Osteoblast (primary cell): ENCODE measurements around the gene SLC13A2. TPM values are rescaled to one million over a fixed set of nuclear protein-coding genes. Genes with fewer than 3 reads are reported as not detected.

Experiments used
- DNase-seq: peaks from one replicate; pipeline ENCODE4 v3.0.0; 2011; ENCODE audit warnings: low spot score, mixed read lengths; ENCODE audit not compliant: insufficient read length; ENCODE audit errors: missing footprints
- H2AFZ ChIP-seq: 2 replicates; pipeline ENCODE4 v1.6.0; 2011; ENCODE audit warnings: mild to moderate bottlenecking, low read length
- H3K27ac ChIP-seq: 2 replicates; pipeline ENCODE4 v1.5.1; 2011; ENCODE audit warnings: mild to moderate bottlenecking, low read depth, low read length, moderate library complexity
- H3K27me3 ChIP-seq: 2 replicates; pipeline ENCODE4 v1.6.0; 2012; ENCODE audit warnings: mild to moderate bottlenecking, control low read depth, inconsistent platforms, low read length, moderate library complexity; ENCODE audit not compliant: insufficient read depth
- H3K36me3 ChIP-seq: 2 replicates; pipeline ENCODE4 v1.5.1; 2011; ENCODE audit warnings: mild to moderate bottlenecking, low read length, control low read depth, moderate library complexity; ENCODE audit not compliant: insufficient read depth
- H3K4me1 ChIP-seq: 2 replicates; pipeline ENCODE4 v1.5.1; 2011; ENCODE audit warnings: mild to moderate bottlenecking, low read length, control low read depth, moderate library complexity; ENCODE audit not compliant: insufficient read depth
- H3K4me2 ChIP-seq: 2 replicates; pipeline ENCODE4 v1.6.0; 2011; ENCODE audit warnings: mild to moderate bottlenecking, low read length; ENCODE audit not compliant: insufficient read depth
- H3K4me3 ChIP-seq: fragments of 200-600 bp; sonication (generic); 3 replicates; pipeline ENCODE4 v1.5.1; 2012; ENCODE audit warnings: mild to moderate bottlenecking, low read length, inconsistent platforms; ENCODE audit not compliant: insufficient read depth
- H3K79me2 ChIP-seq: 2 replicates; pipeline ENCODE4 v1.6.0; 2012; ENCODE audit warnings: mild to moderate bottlenecking, low read length, control low read depth, inconsistent platforms; ENCODE audit not compliant: insufficient read depth
- H3K9me3 ChIP-seq: 2 replicates; pipeline ENCODE4 v1.5.1; 2011; ENCODE audit warnings: low read depth, low read length, control low read depth
- H4K20me1 ChIP-seq: 2 replicates; pipeline ENCODE4 v1.6.0; 2012; ENCODE audit warnings: mild to moderate bottlenecking, low read length, control low read depth; ENCODE audit not compliant: insufficient read depth
- total RNA-seq: library from RNA; depleted of rRNA; stranded (reverse); fragments of >200 nt; gene quantifications from 2 replicates; pipeline ENCODE4 v1.2.3, GENCODE V29; 2012
- TF ChIP-seq, protein P1 (sequence below): IDR thresholded peaks from 2 replicates; pipeline ENCODE4 v1.5.1; 2011; ENCODE audit warnings: mild to moderate bottlenecking, low read depth, low read length, moderate library complexity; ENCODE audit errors: extremely low read depth

The SLC13A2 gene
- total RNA-seq, 1 donor: not detected

DNA sequence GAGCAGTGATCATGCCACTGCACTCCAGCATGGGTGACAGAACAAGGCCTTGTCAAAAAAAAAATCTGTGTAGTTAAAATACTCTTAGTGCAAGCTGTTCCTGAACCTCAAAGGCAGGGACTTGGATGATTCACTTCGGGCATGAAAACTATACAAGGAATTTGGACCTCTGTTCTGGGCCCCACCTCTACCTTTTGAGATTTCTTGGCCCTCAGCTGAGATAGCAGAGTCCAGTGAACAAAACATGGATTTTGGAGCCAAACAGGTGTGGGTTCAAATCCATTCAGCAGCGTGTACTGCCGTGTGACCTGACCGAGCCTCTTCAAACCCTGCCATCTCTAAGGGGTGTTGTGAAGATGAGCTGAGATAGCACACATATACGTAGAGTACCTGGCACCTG is 6.8 kb downstream of the SLC13A2 start:
- H3K4me2 ChIP-seq: no peak overlapping the region
- H3K79me2 ChIP-seq: no peaks in the 10 kb centered on the region
- no peak overlapping the region for H3K4me3 ChIP-seq
- no peaks in the 10 kb centered on the region for H3K4me1 ChIP-seq
- no peaks in the 10 kb centered on the region for H3K36me3 ChIP-seq
- TF ChIP-seq, protein P1, sequence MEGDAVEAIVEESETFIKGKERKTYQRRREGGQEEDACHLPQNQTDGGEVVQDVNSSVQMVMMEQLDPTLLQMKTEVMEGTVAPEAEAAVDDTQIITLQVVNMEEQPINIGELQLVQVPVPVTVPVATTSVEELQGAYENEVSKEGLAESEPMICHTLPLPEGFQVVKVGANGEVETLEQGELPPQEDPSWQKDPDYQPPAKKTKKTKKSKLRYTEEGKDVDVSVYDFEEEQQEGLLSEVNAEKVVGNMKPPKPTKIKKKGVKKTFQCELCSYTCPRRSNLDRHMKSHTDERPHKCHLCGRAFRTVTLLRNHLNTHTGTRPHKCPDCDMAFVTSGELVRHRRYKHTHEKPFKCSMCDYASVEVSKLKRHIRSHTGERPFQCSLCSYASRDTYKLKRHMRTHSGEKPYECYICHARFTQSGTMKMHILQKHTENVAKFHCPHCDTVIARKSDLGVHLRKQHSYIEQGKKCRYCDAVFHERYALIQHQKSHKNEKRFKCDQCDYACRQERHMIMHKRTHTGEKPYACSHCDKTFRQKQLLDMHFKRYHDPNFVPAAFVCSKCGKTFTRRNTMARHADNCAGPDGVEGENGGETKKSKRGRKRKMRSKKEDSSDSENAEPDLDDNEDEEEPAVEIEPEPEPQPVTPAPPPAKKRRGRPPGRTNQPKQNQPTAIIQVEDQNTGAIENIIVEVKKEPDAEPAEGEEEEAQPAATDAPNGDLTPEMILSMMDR: no peak
- H3K9me3 ChIP-seq: no peaks in the 10 kb centered on the region
- H3K27me3 ChIP-seq: peaks cover 38% of the 10 kb centered on the region
- no peak for DNase-seq
- no peak overlapping the region for H3K27ac ChIP-seq
- no peaks in the 10 kb centered on the region for H4K20me1 ChIP-seq
- no peak overlapping the region for H2AFZ ChIP-seq

DNA sequence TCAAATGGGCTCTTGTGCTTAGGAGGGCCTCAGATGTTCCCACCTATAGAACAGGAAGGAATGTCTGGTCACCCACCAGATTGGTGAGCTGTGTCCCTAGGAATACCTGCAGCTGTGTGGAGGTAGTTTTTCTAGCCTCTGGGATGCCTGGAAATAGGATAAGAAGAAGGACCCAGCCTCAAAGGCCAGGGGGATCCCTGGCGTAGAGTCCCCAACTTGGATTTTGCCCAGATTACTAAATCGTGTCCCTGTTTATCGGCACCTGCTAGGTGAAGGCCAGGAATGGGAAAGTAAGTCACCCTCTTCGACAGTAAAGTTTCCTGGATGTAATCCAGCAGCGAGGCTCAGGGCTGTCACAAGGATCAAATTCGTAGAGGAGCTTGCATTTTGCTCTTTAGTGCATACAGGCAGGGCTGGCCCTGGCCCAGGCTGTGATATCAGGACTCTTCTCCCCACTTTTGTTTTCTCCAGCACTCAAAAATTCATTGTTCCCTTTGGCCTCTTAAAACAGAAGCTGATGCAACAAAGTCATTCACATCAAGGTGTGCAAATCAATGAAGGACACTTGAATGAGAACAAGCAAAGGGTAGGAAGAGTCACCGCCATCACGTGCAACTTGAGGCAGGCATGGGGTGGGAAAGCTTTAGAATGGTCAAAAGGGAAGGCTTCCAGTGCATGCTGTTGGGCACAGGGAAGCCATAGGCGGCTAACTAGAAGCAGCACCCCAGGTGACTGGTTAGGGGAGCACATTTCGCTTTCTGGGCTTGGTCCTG is 7.5 kb downstream of the SLC13A2 start:
- H3K4me3 ChIP-seq: no peak overlapping the region
- peaks cover 34% of the 10 kb centered on the region for H3K27me3 ChIP-seq
- TF ChIP-seq, protein P1: no peak
- peak; percentile 55 for DNase-seq
- H4K20me1 ChIP-seq: no peaks in the 10 kb centered on the region
- no peaks in the 10 kb centered on the region for H3K36me3 ChIP-seq
- no peak overlapping the region for H2AFZ ChIP-seq
- no peak overlapping the region for H3K27ac ChIP-seq
- no peaks in the 10 kb centered on the region for H3K9me3 ChIP-seq
- H3K4me2 ChIP-seq: no peak overlapping the region
- H3K79me2 ChIP-seq: no peaks in the 10 kb centered on the region
- no peaks in the 10 kb centered on the region for H3K4me1 ChIP-seq

DNA sequence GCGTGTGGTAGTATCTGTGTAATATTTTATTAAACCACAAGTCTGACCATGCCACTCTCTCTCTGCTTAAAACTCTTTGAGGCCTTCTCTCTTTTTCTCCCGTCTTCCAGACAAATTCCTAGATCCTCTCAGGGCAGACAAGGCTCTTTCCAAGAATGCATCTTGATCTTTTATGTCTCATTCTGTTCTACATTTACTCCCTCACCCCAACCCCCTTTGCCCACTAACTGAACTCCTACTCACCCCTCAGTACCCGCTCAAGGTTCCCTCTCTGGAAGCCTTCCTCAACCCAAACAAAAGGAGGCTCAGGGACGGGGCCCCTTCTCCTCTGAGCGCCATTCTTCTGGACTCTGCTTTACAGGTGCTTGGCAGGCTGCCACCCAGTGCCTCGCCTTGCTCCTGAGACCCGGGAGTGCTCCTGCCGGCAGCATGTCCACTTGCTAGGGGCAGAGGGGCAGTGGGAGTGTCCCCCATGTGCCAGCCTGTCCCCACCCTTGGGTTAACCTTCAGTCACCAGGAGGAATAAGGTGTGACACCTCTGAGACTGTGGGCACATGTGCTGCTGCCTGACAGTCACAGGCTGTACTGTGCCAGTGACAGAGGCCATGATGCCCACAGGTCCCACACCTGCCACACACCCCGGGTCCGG is 9.2 kb downstream of the SLC13A2 start:
- Histone ChIP-seq H3K27me3 (peaks cover 41% of the 10 kb centered on the region), H2AFZ (no peak overlapping the region), H3K4me3 (no peak overlapping the region), H3K4me1 (no peaks in the 10 kb centered on the region), H3K27ac (no peak overlapping the region), H4K20me1 (no peaks in the 10 kb centered on the region), H3K36me3 (no peaks in the 10 kb centered on the region), H3K4me2 (no peak overlapping the region), H3K9me3 (no peaks in the 10 kb centered on the region), H3K79me2 (no peaks in the 10 kb centered on the region)
- peak; percentile 25 for DNase-seq
- TF ChIP-seq, protein P1: no peak

DNA sequence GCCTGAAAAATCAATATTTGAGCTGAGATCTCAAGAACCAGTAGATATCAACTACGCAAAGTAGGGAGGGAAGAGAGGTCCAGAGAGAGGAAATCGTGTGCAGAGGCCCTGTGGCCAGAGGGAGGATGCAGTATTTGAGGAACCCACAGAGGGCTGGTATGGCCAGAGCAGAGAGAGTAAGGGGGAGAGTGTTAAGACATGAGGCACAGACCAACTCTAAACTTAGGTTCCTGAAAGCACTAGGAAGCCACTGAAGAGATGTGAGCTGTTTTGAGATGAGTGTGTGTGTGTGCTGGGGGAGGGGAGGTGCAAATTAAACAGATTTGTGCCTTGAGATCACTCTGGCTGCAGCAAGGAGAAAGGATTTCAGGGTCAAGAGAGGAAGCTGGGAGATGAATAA is 10.9 kb downstream of the SLC13A2 start:
- TF ChIP-seq, protein P1: no peak
- no peak for DNase-seq

More for the DNA sequence above, 10.9 kb downstream of the SLC13A2 start:
- H3K4me2 ChIP-seq: no peak overlapping the region
- no peaks in the 10 kb centered on the region for H3K9me3 ChIP-seq
- H3K79me2 ChIP-seq: no peaks in the 10 kb centered on the region
- H2AFZ ChIP-seq: no peak overlapping the region
- no peaks in the 10 kb centered on the region for H4K20me1 ChIP-seq
- no peaks in the 10 kb centered on the region for H3K36me3 ChIP-seq
- H3K4me1 ChIP-seq: no peaks in the 10 kb centered on the region
- H3K27me3 ChIP-seq: peaks cover 47% of the 10 kb centered on the region
- no peak overlapping the region for H3K27ac ChIP-seq
- H3K4me3 ChIP-seq: no peak overlapping the region
